Gastrocnemius medialis (tissue), 4 donors: ENCODE data around the gene NUBP1. TPM values are rescaled to one million over a fixed set of nuclear protein-coding genes. Genes with fewer than 3 reads are reported as not detected.
A peak's percentile ranks its signal among the peaks of the same experiment; 100 is the strongest.

Experiments
- ATAC-seq, 2 donors: fragments of 150-250 bp; one replicate each; pipeline ENCODE4 v1.9.1; 2016
- DNase-seq, 2 donors: peaks; one replicate each; pipeline ENCODE4 v3.0.0-alpha.2; 2019
- H3K27ac ChIP-seq, 4 donors: fragments of 200-600 bp; sonication (generic); 1 replicate in 1 of 4; 2 replicates in 3 of 4; pipeline ENCODE4 v1.5.1; 2016 to 2018; ENCODE audit warnings: mild to moderate bottlenecking in 2 of 4, moderate library complexity in 1 of 4
- H3K27me3 ChIP-seq, 3 donors: fragments of 200-600 bp; sonication (generic) in 2 of 3; 1 replicate in 1 of 3; 2 replicates in 2 of 3; pipeline versions ENCODE4 v1.5.1 to v1.6.0; 2016 to 2019; ENCODE audit warnings: mild to moderate bottlenecking in 1 of 3, moderate library complexity in 1 of 3
- H3K36me3 ChIP-seq, 2 donors: fragments of 200-600 bp; sonication (generic) in 1 of 2; one replicate each; pipeline ENCODE4 v1.5.1; 2017 to 2018
- H3K4me1 ChIP-seq, 2 donors: fragments of 200-600 bp; sonication (generic) in 1 of 2; one replicate each; pipeline ENCODE4 v1.5.1; 2016 to 2017; ENCODE audit warnings: mild to moderate bottlenecking in 2 of 2
- H3K4me3 ChIP-seq, 4 donors: fragments of 200-600 bp; sonication (generic) in 3 of 4; 1 replicate in 1 of 4; 2 replicates in 3 of 4; pipeline ENCODE4 v1.5.1; 2016 to 2019; ENCODE audit warnings: mild to moderate bottlenecking in 2 of 4
- H3K9me3 ChIP-seq, 3 donors: fragments of 200-600 bp; sonication (generic) in 2 of 3; 1 replicate in 1 of 3; 2 replicates in 2 of 3; pipeline ENCODE4 v1.5.1; 2016 to 2019
- POLR2A ChIP-seq, 2 donors: fragments of 450-650 bp; IDR thresholded peaks; one replicate each; pipeline ENCODE4 v1.6.1; 2017; ENCODE audit warnings: antibody characterized with exemption in 2 of 2, mild to moderate bottlenecking in 2 of 2, moderate library complexity in 2 of 2
- in situ Hi-C, 4 donors: fragments of 200-750 bp; cut with MboI; loops; one replicate each; pipeline versions ENCODE4 v1.15.0 to v1.8.0; 2017; ENCODE audit warnings: low sequenced_read_pairs in 4 of 4
- intact Hi-C: fragments of 100-400 bp; cut with DNase I; formaldehyde crosslinking; loops from one replicate; pipeline ENCODE4 v1.15.1; 2023; ENCODE audit warnings: low total_unique reads
- total RNA-seq, 4 donors: library from RNA; depleted of rRNA; stranded (reverse); fragments of >200 nt; gene quantifications; one replicate each; pipeline versions ENCODE4 v1.1.0 to v1.2.3, GENCODE V29; 2016
- TF ChIP-seq, protein P1 (sequence below), 5 experiments: fragments of 450-650 bp in 3 of 5; fragments of 200-600 bp in 2 of 5; sonication (generic) in 2 of 5; IDR thresholded peaks in 4 of 5; conservative IDR thresholded peaks in 1 of 5; 1 replicate in 4 of 5; 2 replicates in 1 of 5; pipeline ENCODE4 v1.5.1; 2016 to 2019; ENCODE audit warnings: antibody characterized with exemption in 5 of 5, mild to moderate bottlenecking in 3 of 5, moderate library complexity in 3 of 5

Gene NUBP1
- total RNA-seq, 4 donors from 2014 or later, result 19.2 to 38.5 (median 26.9) TPM

- Histone ChIP-seq H3K4me3 (no peak overlapping the region), H3K36me3 (no peaks in the 10 kb centered on the region), H3K4me1 (peaks cover 9 to 13% of the 10 kb centered on the region in 2 donors), H3K27ac (no peak overlapping the region), H3K27me3 (no peaks in the 10 kb centered on the region), H3K9me3 (no peaks in the 10 kb centered on the region)
- no peak for TF ChIP-seq POLR2A (IDR thresholded peaks at IDR 0.05)
- TF ChIP-seq, protein P1, sequence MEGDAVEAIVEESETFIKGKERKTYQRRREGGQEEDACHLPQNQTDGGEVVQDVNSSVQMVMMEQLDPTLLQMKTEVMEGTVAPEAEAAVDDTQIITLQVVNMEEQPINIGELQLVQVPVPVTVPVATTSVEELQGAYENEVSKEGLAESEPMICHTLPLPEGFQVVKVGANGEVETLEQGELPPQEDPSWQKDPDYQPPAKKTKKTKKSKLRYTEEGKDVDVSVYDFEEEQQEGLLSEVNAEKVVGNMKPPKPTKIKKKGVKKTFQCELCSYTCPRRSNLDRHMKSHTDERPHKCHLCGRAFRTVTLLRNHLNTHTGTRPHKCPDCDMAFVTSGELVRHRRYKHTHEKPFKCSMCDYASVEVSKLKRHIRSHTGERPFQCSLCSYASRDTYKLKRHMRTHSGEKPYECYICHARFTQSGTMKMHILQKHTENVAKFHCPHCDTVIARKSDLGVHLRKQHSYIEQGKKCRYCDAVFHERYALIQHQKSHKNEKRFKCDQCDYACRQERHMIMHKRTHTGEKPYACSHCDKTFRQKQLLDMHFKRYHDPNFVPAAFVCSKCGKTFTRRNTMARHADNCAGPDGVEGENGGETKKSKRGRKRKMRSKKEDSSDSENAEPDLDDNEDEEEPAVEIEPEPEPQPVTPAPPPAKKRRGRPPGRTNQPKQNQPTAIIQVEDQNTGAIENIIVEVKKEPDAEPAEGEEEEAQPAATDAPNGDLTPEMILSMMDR (IDR thresholded peaks at IDR 0.05 in 4 of 5, conservative IDR thresholded peaks at IDR 0.05 in 1 of 5), result no peak
- ATAC-seq (no peak), DNase-seq (no peak)
- in situ Hi-C loops (loop anchor here in 3 of 4 donors (5.0 to 10.0 kb wide), 2 partner anchors 219 to 477 kb away; no protein-coding TSS in a partner anchor), intact Hi-C loops (no loop called here)
Observed at GRCh38 chr16:10731790-10732189, 11.9 kb upstream of the NUBP1 start.

DNA sequence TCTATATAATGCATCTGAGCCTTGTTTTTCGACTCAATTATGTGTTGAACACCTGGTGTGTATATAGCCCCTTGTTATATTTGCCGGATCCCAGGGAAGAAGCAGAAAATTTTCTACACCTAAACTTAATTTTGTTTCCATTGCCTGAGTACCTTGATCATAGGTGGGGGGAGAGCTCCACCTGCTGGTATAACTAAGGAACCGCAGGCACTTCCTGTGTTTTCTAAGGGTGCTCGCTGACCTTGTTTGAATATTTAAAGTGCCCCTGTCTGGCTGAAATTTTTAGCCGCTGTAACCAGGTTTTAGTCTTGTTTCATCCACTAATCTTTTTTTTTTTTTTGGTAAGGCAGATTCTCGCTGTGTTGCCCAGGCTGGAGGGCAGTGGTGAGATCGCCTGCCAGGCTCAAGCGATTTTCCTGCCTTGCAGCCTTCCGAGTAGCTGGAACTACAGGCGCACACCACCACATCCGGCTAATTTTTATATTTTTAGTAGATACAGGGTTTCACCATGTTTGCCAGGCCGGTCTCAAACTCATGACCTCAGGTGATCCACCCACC lies 6.5 kb upstream of the NUBP1 start:
- intact Hi-C loops, result loop anchor here (1.0 kb wide), 2 partner anchors 223 to 481 kb away; no protein-coding TSS in a partner anchor
- Histone ChIP-seq H3K4me1 (peaks cover 16 to 22% of the 10 kb centered on the region in 2 donors), H3K36me3 (no peaks in the 10 kb centered on the region), H3K27ac (peak overlapping the region; percentile 84 to 95 (median 88)), H3K4me3 (peak overlapping the region in 2 of 4 donors; percentile 21 to 44), H3K9me3 (no peaks in the 10 kb centered on the region), H3K27me3 (no peaks in the 10 kb centered on the region)
- DNase-seq, result peak; percentile 36 to 63
- no peak for TF ChIP-seq POLR2A (IDR thresholded peaks at IDR 0.05)
- TF ChIP-seq, protein P1 (IDR thresholded peaks at IDR 0.05 in 4 of 5, conservative IDR thresholded peaks at IDR 0.05 in 1 of 5), result peak; percentile 93 to 96 (median 93)
- in situ Hi-C loops, result loop anchor here (5.0 to 10.0 kb wide), 3 partner anchors 215 to 482 kb away; no protein-coding TSS in a partner anchor
- ATAC-seq, result peak; percentile 49

DNA sequence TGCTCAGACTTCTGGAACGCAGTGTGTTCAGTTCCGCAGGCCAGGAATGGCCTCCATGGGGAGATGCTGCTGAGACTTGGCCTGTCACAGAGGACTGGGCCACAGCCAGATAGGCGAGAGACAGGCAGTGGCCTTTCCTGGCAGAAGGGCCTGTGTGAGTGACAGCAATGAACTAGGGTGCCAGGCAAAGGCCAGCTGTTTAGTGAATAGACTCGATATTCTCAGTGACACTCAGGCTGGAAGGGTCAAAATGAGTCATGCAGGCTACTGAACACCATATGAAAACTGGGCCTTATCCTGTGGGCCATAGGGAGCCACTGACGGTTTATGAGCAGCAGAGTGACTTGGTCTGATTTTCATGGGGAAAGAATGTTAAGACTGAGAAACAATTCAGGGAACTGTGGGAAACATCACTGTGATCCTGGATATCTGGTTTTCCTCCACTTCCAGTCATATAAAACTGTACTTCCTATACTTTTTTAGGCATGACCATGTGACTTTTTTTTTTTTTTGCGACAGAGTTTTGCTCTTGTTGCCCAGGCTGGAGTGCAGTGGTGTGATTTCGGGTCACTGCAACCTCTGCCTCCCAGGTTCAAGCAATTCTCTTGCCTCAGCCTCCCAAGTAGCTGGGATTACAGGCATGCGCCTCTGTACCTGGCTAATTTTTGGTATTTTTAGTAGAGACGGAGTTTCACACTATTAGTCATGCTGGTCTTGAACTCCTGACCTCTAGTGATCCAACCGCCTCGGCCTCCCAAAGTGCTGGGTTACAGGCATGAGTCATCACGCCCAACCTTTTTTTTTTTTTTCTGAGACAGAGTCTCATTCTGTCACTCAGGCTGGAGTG lies 5.2 kb upstream of the NUBP1 start:
- TF ChIP-seq POLR2A (IDR thresholded peaks at IDR 0.05), result no peak
- TF ChIP-seq, protein P1 (IDR thresholded peaks at IDR 0.05 in 4 of 5, conservative IDR thresholded peaks at IDR 0.05 in 1 of 5), result no peak
- ATAC-seq (peak; percentile 92 to 94), DNase-seq (peak; percentile 79 to 97)
- intact Hi-C loops, result loop anchor here (2.0 kb wide), 2 partner anchors 162 to 182 kb away; no protein-coding TSS in a partner anchor
- Histone ChIP-seq H3K36me3 (no peaks in the 10 kb centered on the region), H3K9me3 (no peaks in the 10 kb centered on the region), H3K4me1 (peaks cover 22 to 30% of the 10 kb centered on the region in 2 donors), H3K27me3 (no peaks in the 10 kb centered on the region), H3K27ac (peak overlapping the region; percentile 84 to 95 (median 88)), H3K4me3 (no peak overlapping the region)
- in situ Hi-C loops, result loop anchor here (5.0 to 10.0 kb wide), 3 partner anchors 216 to 484 kb away; no protein-coding TSS in a partner anchor

GRCh38 chr16:10740000-10740844 lies 3.4 kb upstream of the NUBP1 start:
- intact Hi-C loops (loop anchor here (2.0 to 10.0 kb wide), 5 partner anchors 87 to 1645 kb away; partner anchors contain the start of genes HAPSTR1 and SOCS1), in situ Hi-C loops (loop anchor here (5.0 to 10.0 kb wide), 5 partner anchors 175 to 485 kb away; no protein-coding TSS in a partner anchor)
- TF ChIP-seq, protein P1 (IDR thresholded peaks at IDR 0.05 in 4 of 5, conservative IDR thresholded peaks at IDR 0.05 in 1 of 5), result no peak
- no peak for TF ChIP-seq POLR2A (IDR thresholded peaks at IDR 0.05)
- H3K27ac ChIP-seq, result no peak overlapping the region
- H3K4me3 ChIP-seq, result no peak overlapping the region
- ATAC-seq, result no peak
- H3K36me3 ChIP-seq, result no peaks in the 10 kb centered on the region
- H3K4me1 ChIP-seq, result peaks cover 30 to 38% of the 10 kb centered on the region in 2 donors
- H3K27me3 ChIP-seq, result no peaks in the 10 kb centered on the region
- no peaks in the 10 kb centered on the region for H3K9me3 ChIP-seq
- DNase-seq, result no peak
